C4-2B (cell line): ENCODE results near the gene SCAMP4.
A peak's percentile ranks its signal among the peaks of the same experiment; 100 is the strongest.
"Not testable (repeated sequence)": the region's sequence is repeated elsewhere in the genome, so short reads cannot be mapped to it uniquely, and the experiment has no call there.

Experiments
- H3K27ac ChIP-seq: fragments of 450-650 bp; 2 replicates; pipeline ENCODE4 v1.5.1; 2017
- CTCF ChIP-seq: fragments of 450-650 bp; conservative IDR thresholded peaks from 2 replicates; pipeline ENCODE4 v1.5.1; 2017; ENCODE audit warnings: mild to moderate bottlenecking
- ZFX ChIP-seq: fragments of 450-650 bp; IDR thresholded peaks from 2 replicates; pipeline ENCODE4 v1.6.1; 2017

The SCAMP4 gene

GRCh38 chr19:1884719-1885334 lies 20.4 kb upstream of the SCAMP4 start:
- TF ChIP-seq ZFX = peak; percentile 84; the same call in 1 of the 2 replicates
- no peak for TF ChIP-seq CTCF
- H3K27ac ChIP-seq = peak overlapping the region; percentile 80

DNA sequence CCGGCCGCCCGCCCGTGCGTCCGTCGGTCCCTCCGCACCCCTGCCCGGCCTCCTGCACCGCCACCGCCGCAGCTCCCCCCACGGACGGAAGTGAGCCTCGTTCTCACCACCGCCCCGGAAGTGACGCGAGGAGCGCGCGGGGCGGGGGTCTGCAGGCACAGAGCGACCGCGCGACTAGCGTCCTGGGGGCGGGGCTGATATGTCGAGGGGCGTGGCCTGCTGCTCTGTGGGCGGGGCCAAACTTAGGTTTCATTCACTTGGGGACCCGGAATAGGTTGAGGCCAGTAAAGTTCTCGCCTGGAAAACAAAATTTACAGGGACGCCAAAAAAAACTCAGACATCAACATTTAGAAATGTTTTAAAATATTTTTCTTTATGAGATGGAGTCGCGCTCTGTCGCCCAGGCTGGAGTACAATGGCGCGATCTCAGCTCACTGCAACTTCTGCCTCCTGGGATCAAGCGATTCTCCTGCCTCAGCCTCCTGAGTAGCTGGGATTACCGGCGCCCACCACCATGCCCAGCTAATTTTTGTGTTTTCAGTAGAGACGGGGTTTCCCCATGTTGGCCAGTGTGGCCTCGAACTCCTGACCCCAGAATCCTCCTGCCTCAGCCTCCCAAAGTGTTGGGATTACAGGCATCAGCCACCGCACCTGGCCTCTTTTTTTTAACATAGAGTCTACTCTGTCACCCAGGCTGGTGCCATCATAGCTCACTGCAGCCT lies 19.6 kb upstream of the SCAMP4 start, which contains the start of gene ABHD17A:
Gene ABHD17A, minus strand, starts transcription at position 99 of the 722 bp plus-strand sequence. CDS start 3,930 bp downstream, outside the sequence.
- H3K27ac ChIP-seq = peak within 1 kb of the TSS; percentile 80

DNA sequence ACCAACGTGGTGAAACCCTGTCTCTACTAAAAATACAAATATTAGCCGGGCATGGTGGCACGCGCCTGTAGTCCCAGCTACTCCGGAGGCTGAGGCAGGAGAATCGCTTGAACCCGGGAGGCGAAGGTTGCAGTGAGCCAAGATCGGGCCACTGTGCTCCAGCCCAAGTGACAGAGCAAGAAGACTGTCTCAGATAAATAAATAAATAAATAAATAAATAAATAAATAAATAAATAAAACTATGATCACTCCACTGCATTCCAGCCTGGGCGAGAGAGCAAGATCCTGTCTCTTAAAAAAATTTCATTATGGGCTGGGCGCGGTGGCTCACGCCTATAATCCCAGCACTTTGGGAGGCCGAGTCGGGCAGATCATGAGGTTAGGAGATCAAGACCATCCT lies 18.8 kb upstream of the SCAMP4 start:
- not testable (repeated sequence) for H3K27ac ChIP-seq

DNA sequence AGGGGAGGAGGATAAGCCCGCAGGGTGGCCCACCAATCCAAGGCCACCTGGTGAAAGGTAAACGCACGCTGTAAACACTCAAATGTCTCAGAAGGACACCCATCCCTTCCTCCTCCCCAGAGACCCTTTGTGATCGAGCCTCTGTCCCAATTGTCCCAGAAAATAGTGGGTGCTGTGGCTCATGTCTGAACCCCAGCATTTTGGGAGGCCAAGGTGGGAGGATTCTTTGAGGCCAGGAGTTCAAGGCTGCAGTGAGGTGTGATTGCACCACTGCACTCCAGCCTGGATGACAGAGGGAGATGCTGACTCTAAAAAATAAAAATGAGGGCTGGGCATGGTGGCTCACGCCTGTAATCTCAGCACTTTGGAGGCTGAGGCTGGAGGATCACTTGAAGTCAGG lies 16.8 kb upstream of the SCAMP4 start:
- TF ChIP-seq CTCF = no peak
- no peak for TF ChIP-seq ZFX
- no peak overlapping the region for H3K27ac ChIP-seq

DNA sequence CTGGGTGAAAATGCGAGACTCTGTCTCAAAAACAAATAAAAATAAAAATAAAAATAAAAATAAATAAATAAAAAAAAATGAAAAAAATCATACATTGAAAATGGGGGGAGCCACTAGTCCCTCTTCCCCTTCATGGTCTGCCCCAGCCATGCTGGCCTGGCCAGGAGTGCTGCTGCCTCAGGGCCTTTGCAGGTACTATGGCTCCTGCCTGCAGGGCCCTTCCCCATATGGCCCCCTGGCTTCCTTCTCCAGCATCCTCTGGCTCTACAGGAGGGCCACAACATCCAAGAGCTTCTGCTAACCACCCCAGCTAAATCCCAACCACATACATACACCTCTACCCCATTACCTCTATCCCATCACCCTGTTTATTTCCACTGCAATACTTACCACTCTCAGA lies 15.3 kb upstream of the SCAMP4 start:
- no peak overlapping the region for H3K27ac ChIP-seq

DNA sequence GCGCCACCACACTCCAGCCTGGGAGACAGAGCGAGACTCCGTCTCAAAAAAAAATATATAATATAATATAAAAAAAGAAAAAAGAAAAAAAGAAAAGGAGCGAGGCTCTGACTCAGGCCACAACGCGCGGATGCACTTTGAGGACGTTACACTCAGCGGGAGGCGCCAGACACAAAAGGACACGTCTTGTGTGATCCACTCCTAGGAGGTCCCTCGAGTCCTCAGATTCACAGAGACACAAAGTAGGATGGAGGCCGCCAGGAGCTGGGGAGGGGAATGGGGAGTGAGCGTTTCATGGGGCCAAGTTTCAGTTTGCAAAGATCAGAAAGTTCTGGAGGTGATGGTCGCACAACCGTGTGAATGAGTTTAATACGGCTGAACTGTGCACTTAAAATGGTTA lies 11.4 kb upstream of the SCAMP4 start:
- no peak overlapping the region for H3K27ac ChIP-seq
- TF ChIP-seq ZFX (no peak), CTCF (no peak)

More for the DNA sequence above, 15.3 kb upstream of the SCAMP4 start:
- TF ChIP-seq ZFX (no peak), CTCF (no peak)

GRCh38 chr19:1896508-1896907 lies 8.7 kb upstream of the SCAMP4 start:
- TF ChIP-seq CTCF (no peak), ZFX (no peak)
- no peak overlapping the region for H3K27ac ChIP-seq

- TF ChIP-seq CTCF (no peak), ZFX (no peak)
- H3K27ac ChIP-seq = no peak overlapping the region
Observed at GRCh38 chr19:1901940-1902404, 3.2 kb upstream of the SCAMP4 start.
